GM19463 (cell line): ENCODE measurements around the gene NPIPA1.
A peak's percentile ranks its signal among the peaks of the same experiment; 100 is the strongest.
"Not testable (repeated sequence)": the region's sequence is repeated elsewhere in the genome, so short reads cannot be mapped to it uniquely, and the experiment has no call there.

Experiments
- ATAC-seq: cut with Tn5 transposase; IDR thresholded peaks from one replicate; pipeline ENCODE4 v1.9.1; 2021; ENCODE audit warnings: mild to moderate bottlenecking, moderate library complexity; ENCODE audit not compliant: unreplicated experiment

The NPIPA1 gene

DNA sequence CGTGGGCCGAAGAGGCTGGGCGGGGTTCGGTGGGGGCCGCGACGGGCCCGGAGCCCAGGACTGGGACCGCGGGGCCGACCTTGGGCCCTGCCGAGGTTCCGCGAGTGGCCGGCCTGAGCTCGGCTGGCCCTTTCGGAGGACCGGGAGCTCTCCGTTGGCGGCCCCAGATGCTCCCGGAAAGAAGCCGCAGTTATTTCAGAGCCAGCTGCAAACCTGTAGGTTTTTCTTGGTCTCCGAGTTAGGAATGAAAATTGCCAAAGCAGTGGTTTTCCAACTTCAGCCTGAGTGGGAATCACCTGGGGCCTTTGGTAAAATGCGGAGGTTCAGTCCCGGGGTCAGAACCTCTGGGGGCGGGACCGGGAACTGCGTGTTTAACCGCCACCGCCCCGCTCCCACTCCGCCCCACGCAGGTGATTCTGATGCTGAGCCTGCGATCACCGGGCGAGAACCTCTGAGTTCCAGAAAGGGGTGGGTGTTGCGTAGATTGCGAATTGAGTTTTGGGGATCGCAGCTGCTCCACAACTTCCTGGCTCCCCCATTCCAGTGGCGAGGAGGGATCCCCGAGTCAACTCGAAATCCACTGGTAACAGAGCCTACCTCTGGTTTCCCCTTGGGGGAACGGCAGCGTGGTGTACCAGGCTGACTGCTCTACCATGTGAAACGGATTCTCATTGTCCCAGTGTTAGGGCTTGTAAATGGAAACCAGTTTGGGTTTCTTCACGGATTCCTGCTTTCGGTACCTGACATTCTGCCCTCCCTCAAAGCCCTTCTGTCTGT is 38.4 kb downstream of the NPIPA1 start:
- peak; percentile 8 for ATAC-seq

- ATAC-seq: not testable (repeated sequence)
Observed at GRCh38 chr16:14976971-14977736, 39.9 kb downstream of the NPIPA1 start.

- ATAC-seq: not testable (repeated sequence)
Observed at GRCh38 chr16:14978281-14978680, 41.0 kb downstream of the NPIPA1 start.

GRCh38 chr16:14978908-14979307 is 41.7 kb downstream of the NPIPA1 start:
- not testable (repeated sequence) for ATAC-seq

- not testable (repeated sequence) for ATAC-seq
Observed at GRCh38 chr16:14981234-14981633, 44.0 kb downstream of the NPIPA1 start.

DNA sequence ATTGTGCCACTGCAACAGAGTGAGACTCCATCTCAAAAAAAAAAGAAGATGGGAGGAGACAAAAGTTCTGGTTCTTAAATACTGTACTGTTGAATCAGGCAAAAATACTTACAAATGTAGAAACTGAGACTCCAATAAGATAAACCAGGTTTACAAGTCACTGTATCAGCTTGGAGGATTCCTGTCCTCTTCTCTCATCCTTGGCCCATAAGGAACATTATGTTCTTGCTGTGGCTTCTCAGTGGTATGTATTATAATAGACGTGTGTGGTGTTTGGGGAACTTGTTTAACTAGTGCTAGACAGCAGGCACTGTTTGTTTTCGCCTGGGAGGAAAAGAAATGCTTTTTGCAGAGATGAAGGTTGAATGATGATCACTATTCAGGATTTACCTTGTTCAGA is 45.3 kb downstream of the NPIPA1 start:
- ATAC-seq: not testable (repeated sequence)

DNA sequence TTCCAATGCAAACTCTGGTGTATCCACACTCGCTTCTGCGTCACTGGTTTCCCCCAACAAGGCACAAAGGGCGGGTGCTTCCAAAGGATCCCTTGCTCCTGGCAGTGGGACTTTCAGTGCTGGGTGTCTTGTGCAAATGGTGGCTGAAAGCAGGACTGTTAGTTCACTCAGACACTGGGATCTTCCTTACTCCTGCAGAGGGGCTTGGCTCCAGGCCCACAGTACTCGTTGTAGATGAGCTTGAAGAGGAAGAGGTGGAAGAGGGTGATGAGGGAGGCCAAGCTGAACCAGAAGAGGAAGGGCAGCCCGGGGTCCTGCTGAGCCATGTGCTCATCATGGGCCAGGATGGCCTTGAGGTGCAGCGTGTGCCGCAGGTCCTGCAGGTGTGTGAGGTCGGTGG is 50.8 kb downstream of the NPIPA1 start:
- ATAC-seq: not testable (repeated sequence)

GRCh38 chr16:14988661-14989191 is 51.5 kb downstream of the NPIPA1 start:
- ATAC-seq: not testable (repeated sequence)

GRCh38 chr16:14989291-14990281 is 52.3 kb downstream of the NPIPA1 start:
- not testable (repeated sequence) for ATAC-seq

GRCh38 chr16:14993277-14994151 is 56.3 kb downstream of the NPIPA1 start:
- not testable (repeated sequence) for ATAC-seq

DNA sequence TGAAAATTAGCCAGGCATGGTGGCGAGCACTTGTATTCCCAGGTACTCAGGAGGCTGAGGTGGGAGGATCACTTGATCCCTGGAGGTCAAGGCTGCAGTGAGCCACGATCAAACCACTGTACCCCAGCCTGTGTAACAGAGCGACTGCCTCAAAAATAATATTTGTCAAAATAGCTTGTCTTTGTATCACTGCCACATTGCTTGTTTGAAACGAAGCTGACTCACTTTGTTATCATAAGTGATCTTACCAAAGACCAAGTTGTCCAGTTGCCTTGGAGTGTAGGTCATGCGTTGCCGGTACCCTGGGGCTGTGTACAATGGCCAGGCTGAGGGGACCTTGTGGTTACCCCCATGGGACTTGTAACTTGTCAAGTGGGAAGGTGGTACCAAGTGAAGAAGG is 59.5 kb downstream of the NPIPA1 start:
- ATAC-seq: not testable (repeated sequence)

DNA sequence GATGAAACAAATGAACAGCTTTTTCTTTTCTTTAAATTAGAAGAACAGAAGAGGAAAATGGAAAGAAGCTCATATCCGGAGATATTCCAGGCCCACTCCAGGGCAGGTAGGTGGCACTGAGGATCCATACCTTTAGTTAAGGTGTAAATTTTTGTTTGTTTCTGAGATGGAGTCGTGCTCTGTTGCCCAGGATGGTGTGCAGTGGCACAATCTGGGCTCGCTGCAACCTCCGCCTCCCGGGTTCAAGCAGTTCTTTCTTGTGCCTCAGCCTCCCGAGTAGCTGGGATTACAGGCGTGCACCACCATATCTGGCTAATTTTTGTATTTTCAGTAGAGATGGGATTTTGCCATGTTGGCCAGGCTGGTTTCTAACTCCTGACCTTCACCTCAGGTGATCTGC is 61.1 kb downstream of the NPIPA1 start:
- not testable (repeated sequence) for ATAC-seq

GRCh38 chr16:14999845-15000244 is 62.6 kb downstream of the NPIPA1 start:
- not testable (repeated sequence) for ATAC-seq
